HG03039 (cell line): ENCODE data around the gene SLC2A13.
"Not testable (repeated sequence)": the region's sequence is repeated elsewhere in the genome, so short reads cannot be mapped to it uniquely, and the experiment has no call there.

Source experiments
- ATAC-seq: cut with Tn5 transposase; IDR thresholded peaks from one replicate; pipeline ENCODE4 v1.9.1; 2021; ENCODE audit warnings: mild to moderate bottlenecking, moderate library complexity; ENCODE audit not compliant: unreplicated experiment

The SLC2A13 gene

DNA sequence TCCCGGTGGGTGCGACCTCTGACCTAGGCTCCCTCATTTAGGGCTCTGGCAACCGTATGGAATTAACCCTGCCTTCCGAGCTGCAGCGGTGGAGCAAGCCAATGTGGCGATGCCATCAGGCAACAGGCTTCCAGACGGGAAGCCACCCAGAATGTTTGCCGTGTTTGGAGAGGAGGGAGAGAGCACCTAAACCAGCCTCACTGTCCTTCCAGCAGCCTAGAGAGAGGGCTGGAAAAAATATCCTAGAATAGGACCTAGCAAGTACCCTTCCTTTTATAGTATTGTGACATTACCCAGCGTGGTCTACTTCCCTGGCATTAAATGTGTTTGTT is 287 bp upstream of the SLC2A13 start:
- ATAC-seq: no peak

DNA sequence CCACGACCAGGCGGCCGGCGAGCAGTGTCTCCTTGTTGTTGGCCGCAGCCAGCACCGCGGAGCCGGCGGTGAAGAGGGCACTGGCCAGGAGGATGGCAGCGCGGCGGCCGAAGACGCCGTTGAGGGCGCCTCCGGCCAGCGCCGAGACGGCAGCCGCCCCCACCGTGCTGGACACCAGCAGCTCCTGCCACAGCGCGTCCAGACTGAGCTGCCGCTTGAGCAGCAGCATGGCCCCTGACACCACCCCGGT is 691 bp downstream of the SLC2A13 start:
- peak; percentile 29 for ATAC-seq

DNA sequence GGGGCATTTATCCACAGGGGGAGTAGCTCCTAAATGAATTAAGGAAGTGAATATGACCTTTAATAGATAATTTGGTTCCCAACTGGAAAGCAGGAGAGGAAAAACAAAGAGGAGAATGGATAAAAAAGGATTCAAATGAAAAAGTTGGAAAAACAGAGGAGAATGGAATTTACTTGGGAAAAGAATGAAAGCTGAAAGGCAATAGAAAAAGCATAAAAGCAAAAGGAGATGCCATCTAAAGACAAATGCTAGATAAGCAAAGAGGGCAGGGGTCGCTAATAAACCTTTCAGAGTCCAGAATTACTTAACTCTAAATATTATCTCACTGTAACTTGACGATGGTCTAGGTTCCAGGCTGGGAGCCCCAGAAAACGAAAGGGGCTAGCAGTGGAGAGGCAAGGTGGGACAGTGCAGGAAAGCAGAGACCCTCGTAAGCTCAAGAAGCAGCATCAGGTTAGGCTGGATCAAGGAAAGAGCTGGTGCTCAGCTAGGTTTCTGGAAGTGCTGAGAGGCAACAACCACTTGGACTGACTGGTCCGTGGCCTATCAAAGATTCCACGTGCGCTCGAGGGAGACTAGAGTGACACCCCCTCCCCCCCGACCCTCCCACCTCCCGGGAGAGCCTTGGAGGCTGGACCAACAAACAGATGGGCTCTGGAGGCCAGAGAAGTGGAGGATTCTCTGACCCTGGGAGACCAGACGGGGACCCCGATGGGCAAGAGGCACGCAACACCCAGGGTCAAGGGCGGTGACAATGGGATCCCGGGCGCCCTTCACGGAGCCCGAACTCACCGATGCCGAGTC is 1.2 kb downstream of the SLC2A13 start:
- ATAC-seq: no peak

DNA sequence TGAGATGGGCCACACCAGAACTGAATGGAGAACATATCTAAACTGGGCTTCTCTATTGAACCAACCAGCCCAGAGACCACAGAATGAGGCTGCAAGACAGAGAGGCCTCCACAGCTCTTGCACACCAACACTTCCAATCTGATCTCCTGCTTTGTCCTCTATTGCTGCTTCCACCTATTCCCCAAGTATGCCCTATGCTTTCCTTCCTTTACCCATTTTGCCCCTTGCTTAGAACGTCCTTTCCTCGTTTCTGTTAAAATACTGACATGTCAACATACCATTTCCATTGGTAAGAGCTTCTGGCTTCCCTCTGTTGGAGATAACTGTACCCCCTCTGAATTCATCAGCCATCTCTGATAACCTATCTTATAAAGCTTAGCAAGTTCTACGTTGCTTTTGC is 2.8 kb downstream of the SLC2A13 start:
- ATAC-seq: no peak

DNA sequence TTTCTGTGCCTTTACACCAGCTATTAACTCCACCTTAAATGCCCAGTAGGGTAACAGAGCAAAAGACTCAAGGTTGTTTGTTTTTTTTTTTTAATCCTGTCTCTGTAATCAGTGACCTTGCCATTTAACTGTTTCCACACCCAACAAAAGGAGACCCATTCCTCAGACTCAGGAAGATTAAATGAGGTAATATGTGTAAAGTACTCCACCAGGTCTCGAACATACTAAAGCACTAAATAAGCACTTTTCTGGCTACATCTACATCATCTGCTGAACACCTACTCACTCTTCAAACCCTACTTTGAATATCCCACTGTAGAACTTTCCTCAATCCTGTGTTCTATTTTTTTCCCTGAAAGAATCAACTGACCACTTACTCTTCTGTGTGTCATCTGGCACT is 4.1 kb downstream of the SLC2A13 start:
- ATAC-seq: no peak

DNA sequence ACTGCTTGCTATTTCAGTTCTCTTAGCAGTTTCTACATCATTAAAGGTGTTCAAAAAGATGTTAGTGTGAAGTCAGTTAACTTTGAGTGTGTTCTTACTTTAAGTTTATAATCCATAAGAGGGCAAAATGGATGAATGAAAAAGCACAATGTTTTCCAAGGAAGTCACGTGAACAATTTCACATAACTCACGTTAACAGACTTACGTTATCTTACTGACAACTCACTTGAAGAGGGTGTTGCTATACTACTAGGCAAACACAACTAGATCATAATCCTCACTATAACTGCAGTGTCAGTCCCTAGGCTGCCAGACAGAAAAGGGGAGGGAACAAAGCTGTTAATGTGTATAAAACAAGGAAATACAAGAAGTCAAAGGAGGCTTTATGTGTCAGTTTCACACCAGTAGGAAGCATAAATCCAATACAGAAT is 6.4 kb downstream of the SLC2A13 start:
- ATAC-seq: no peak

DNA sequence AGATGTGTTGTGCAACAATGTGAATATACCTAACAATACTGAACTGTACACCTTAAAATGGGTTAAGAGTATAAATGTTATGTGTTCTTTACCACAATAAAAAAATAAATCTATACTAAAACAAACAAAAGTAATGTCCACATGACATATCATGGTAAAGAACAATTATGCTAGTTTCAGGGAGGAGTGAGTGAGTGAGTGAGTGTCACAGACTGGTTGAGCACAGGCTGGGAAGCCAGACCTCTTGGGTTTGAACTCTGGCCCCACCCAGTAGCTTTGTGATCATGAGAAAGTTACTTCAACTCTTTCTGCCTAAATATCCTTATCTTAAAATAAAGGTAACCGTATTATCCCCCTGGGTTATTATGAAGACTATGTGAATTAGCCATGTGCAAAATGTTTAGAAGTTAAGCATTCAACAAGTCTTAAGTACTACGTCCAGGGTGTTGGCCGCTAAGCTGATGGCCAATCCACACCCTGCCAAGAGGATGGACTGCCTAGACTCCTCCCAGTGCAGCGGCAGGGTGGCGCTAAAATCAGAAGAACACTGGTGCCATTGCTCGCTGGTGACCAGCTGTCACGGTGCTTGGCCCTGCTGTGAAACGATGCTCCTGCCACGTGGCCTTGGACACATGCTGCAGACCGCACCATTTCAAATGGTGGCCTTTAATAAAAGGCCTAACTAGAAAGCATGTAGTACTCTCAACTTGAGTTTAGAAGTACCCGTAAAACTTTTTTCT is 7.3 kb downstream of the SLC2A13 start:
- ATAC-seq: no peak

DNA sequence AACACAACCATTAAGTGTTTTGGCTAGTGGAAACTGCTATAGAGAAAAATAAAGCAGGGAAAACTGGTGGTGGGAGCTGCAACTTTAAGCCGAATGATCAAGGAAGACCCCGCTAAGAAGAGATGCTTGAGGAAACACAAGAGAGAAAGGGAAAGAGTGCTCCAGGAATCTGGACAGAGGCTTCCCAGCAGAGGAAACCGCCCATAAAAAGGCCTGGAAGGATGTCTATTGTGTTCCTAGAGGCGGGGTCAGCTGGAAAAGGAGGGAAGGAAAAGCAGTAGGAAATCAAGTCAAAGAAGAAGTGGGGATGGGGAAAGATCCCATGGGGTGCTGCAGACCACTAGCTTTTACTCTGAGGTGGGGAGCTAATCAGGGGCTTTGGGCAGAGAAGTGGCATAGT is 12.4 kb downstream of the SLC2A13 start:
- no peak for ATAC-seq

DNA sequence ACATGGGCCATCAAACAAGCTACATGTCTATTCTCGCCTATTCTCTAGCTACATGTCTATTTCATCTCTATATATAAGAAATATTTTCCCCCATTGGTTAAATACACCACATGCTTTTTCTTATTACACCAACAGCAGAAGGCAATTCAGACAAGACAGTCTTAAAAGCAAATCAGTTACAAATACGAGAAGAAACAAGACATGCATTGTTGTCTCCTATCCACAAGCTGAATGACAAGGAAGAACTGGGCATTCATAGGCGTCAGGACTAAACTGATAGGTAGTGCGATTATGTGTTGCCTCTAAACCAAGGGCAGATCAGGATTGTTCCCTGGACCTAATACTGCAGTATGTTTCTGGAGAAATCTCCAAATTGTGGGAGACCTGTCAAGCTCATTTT is 19.4 kb downstream of the SLC2A13 start:
- no peak for ATAC-seq

DNA sequence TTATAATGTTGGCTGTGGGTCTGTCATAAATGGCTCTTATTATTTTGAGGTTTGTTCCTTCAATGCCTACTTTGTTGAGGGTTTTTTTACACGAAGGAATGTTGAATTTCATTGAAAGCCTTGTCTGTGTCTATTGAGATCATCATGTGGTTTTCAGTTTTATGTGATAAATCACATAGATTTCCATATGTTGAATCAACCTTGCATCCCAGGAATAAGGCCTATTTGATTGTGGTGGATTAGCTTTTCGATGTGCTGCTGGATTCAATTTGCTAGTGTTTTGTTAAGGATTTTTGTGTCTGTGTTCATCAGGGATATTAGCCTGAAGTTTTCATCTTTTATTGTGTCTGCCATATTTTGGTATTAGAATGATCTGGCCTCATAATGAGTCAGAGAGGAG is 27.6 kb downstream of the SLC2A13 start:
- no peak for ATAC-seq

DNA sequence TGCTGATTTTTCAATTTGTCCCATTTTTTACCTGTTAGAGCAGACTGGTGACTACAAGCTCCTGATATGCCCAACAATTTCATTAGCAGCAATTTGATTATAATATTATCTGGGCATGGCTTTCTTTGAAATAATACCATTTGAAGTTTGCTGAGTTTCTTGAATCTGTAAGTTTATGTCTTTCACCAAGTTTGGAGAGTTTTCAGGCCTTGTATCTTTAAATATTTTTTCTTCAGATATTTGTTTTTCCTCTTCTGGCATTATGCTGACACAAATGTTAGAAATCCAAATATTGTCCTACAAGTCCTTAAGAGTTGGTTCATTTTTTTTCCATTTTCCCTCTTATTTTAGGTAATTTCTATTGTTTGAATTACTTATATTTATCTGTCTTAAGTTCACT is 30.4 kb downstream of the SLC2A13 start:
- ATAC-seq: no peak

DNA sequence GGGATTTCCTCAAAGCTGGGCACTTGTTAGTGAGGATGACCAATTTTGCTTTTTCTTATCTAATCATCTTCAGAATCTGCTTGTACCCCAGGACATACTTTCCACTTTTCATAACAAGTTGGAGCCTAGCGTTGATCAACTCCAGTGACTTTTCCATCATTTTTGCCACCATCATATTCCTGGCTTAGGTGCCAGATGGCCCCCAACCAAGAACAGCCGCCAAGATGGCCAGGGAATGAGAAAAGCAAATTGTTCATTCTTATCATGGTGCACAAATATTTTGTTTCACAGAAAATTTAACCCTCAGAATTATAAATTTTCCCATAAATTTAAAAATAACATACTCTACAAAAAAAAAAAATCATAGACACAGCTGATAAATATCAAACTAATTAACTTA is 37.5 kb downstream of the SLC2A13 start:
- ATAC-seq: no peak

DNA sequence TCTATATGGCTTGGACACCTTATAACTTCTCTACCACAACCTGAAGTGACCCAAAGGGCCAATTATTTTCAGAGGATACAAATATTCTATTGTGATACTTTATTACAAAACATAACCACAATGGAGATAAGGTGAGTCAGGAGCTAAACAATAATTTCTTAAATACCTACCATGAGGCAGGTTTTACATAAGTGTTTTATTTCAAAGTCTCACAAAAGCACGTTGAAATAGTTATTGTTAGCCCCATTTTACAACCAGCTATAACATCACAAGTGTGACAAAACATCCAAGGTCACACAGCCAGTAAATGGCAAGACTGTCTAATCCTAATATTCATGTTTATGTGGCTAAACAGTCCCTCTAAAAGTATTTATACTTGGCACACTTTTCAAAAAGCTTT is 40.2 kb downstream of the SLC2A13 start:
- ATAC-seq: no peak

DNA sequence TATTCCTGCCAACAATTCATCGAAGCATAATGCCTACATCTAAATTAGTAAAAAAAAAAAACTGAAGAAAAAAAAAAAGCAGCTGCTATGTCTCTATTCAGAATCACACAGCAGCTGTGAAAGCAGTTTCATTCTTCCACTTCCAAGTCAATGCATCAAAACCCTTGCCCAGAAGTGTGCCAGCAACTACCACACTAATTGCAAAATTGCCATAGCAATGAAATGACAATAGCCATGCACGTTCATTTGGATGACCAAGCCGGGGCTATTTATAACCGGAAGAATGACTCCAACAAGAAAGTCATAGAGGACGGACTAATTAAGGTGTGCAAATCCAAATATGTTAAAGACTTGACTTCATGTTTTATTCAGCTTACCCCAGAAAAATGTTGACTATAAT is 42.5 kb downstream of the SLC2A13 start:
- no peak for ATAC-seq

DNA sequence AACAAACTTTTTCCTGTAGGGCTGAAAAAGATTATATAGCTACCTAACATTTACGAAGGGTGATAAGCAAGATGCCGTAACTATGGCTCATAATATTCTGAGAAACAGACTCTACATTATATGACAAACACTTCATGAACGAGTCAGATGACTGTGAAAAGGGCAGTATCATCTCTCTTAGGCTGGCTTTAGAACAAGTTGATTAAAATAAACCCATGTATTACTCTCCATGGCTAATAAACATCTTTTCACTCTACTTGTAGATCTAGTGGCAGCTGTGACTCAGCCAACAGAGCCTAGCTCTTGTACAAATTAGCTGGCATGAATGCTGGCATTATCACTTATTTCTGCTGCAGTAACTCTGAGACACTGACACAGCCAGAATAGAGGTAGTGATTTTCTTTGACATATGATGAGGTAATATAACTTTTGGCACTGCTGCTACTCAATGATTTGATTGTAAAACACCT is 47.1 kb downstream of the SLC2A13 start:
- ATAC-seq: no peak

DNA sequence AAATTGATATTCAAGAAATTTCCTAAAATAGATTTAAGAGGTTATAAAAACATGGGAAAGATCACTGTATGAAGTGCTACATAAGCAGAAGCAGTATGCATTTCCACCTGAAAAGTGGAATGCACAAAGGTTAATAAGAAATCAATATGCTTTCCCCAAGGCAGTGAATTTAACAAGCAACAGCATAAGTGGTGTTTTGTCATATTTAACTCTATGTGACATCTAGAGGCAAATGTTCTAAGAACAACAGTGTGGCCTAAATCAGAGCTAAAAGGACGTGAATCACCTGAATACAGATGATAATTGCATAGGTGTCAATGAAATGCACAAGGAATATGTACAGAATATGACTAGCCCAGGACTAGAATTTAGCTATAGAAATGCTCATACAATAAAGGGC is 49.5 kb downstream of the SLC2A13 start:
- ATAC-seq: no peak

DNA sequence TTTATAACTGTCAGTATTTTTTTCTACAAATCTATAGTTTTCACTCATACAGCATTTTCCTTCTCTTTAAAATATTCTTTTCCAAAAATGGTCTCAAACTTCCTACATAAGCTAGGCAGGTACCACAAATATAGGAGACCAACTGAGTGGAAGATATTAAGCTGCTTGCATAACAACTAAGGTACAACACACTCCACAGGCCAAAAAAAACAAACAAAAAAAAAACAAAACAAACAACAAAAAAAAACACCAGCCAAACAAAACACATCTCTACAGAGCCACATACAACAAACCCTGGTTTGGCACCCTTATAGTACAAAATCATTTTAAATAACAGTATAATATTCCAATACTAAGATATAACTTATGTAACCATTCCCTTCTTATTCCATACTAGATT is 50.1 kb downstream of the SLC2A13 start:
- no peak for ATAC-seq

DNA sequence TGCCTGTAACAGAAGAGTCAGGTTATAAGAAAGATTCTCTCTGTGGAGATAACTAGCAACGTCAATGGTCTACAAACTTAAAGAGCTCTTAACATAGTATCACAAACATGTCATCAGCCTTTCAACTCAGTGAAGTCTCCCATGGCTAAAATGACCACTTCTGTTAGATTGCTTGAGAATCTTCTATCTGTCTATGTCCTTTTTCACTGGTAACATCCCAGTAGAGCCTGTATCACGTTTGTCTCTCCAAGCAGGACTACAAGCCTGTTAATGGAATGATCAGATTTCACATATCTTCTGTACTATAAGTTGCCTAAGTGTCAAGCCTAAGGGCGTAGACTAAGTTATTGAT is 50.7 kb downstream of the SLC2A13 start:
- ATAC-seq: no peak

DNA sequence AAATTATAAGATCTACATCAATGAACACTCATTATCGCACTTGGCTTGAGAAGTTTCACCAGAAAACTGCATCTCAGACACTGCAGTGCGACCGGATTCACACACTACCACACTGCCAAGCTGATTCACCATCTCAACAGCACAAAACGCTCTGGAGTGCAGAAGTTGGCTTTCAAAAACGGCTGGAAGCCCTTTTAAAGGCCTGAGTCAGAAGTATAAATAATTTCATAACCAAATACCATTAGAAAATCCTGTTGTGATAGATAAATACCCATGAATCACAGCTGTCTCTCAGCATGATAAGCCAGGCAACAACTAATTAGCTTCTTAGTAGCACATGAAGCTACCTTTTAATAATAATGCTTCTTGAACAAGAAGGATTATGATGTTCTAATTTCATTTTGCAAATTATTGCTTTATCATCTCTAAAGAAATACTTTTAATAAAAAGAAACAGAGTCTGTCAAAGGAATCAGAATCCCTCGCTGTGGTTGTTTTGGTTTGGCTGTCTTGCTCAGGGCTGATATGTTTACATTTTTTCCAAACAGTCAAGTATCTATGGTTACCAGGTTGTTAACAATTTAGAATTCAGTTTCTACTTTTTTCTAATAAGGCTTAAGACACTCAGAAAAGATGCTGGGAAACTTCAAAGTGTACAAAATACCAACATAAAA is 51.2 kb downstream of the SLC2A13 start:
- ATAC-seq: no peak

DNA sequence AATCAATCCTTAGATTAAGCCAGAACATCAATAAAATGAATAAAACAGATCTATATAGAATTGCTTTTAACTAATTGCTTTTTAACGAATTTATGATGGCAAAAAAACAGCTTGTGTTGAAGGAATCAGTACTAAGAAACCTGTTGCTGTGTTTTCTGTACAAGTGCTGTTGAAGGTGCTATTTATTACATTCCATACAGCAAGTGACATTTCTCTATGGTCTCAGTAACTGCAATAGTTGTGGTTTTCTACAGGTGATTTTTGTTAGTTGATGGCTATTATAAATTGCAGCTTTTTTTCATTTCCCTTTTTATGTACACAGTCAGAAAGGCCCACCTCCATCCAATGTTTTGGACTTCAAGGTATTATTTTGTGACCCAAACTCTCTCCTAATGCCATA is 56.6 kb downstream of the SLC2A13 start:
- ATAC-seq: no peak

DNA sequence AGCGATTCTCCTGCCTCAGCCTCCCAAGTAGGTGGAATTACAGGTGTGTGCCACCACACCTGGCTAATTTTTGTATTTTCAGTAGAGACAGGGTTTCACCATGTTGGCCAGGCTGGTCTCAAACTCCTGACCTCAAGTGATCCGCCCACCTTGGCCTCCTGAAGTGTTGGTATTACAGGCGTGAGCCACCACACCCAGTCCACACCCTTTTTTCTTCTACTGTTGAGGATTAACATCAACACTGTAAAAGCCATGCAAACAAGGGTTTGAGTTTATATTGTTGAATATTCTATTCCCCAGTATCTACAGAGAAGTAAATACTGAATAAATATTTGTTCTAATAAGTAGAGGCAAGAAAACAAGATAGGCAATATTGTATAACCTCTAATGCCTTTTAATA is 58.9 kb downstream of the SLC2A13 start:
- ATAC-seq: not testable (repeated sequence)

DNA sequence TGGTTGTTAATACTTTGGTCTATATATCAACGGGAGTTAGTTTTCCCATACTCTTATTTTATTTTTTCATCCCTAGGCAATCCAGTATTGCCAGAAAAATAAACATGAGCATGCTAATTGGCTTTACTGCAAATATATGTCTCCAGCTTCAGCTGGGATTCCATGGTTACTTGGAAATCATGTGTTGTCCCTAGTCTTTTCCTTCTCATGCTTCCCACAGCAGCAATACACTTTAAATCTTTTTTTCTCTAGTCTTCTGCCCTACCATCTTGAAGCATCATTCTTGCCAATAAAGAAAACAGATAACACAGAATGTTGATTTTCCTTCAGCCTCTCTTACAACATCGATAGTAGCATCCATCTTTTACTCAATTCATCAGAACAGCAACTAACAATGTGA is 60.2 kb downstream of the SLC2A13 start:
- no peak for ATAC-seq
